NCI-H2171 treated with DMSO at 0.1 percent for 48 hours (cell line): ENCODE results near the gene RNF182.
A peak's percentile ranks its signal among the peaks of the same experiment; 100 is the strongest.
"Not testable (repeated sequence)": the region's sequence is repeated elsewhere in the genome, so short reads cannot be mapped to it uniquely, and the experiment has no call there.

Experiments used
- DNase-seq: peaks from one replicate; lab custom pipeline; 2025; lab: John Stamatoyannopoulos, UW

RNF182 gene

GRCh38 chr6:13924949-13925881, at the start of gene RNF182:
RNF182 (plus strand) TSS chr6:13924952; CDS start chr6:13977120, 52,168 bp downstream.
- DNase-seq = peak; percentile 48

DNA sequence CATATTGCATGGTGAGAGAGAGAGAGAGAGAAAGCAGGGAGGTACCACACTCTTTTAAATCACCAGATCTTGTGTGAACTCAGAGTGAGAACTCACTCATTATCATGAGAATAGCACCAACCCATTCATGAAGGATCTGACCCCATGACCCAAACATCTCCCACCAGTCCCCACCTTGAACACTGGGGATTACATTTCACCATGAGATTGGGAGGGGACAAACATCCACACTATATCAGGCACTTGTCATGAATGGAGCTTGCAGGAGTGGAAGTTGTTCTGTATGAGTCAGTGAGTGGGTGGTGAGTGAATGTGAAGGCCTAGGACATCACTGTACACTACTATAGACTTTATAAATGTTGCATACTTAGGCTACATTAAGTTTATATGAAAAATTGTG, 47.7 kb upstream of the RNF182 start:
- no peak for DNase-seq

DNA sequence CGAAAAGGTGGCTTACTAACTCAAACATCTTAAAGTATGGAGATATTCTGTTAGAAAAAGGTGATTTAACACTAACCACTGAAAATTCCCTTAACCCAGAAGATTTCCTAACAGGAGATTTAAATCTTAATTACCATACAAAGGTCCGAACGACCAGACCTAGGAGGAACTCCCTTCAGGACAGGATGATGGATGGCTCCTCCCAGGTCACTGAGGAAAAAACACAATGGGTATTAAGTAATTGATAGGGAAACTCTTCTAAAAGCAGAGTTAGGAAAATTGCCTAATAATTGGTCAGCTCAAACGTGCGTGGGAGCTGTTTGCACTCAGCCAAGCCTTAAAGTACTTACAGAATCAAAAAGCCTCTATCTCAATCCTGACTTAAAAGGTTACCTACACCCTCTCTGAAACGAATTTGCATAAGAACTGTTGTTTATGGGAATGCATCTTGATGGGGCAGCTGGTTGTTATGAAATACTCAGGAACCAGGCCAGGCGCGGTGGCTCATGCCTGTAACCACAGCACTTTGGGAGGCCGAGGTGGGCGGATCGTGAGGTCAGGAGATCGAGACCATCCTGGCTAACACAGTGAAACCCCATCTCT, 44.6 kb upstream of the RNF182 start:
- DNase-seq = not testable (repeated sequence)

DNA sequence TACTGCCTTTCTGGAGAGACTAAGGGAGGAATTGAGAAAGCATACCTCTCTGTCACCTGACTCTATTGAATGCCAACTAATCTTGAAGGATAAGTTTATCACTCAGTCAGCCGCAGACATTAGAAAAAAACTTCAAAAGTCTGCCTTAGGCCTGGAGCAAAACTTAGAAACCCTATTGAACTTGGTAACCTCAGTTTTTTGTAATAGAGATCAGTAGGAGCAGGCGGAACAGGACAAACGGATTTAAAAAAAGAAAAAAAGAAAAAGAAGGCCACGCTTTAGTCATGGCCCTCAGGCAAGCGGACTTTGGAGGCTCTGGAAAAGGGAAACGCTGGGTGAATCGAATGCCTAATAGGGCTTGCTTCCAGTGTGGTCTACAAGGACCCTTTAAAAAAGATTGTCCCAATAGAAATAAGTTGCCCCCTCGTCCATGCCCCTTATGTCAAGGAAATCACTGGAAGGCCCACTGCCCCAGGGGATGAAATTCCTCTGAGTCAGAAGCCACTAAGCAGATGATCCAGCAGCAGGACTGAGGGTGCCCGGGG, 43.1 kb upstream of the RNF182 start:
- no peak for DNase-seq

DNA sequence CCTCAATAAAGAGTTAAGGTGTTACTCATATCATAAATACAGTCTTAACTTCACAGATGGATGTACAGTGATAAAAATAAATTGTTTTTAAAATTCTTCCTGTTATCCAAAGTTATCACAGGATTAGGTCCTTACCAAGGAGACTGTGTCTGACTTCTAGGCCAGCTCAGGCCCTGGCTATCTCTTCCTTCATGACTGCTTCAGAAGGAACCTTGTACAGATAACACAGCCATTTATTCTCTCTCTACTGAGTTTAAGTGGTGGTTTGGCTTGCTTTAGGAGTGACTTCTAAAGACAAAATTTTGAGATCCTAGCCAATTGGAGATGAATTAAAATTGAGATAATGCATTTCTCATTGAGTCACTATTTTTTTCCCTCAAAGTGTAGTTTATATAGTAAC, 40.8 kb upstream of the RNF182 start:
- DNase-seq = no peak

GRCh38 chr6:13884397-13884796, 40.4 kb upstream of the RNF182 start:
- DNase-seq = no peak

DNA sequence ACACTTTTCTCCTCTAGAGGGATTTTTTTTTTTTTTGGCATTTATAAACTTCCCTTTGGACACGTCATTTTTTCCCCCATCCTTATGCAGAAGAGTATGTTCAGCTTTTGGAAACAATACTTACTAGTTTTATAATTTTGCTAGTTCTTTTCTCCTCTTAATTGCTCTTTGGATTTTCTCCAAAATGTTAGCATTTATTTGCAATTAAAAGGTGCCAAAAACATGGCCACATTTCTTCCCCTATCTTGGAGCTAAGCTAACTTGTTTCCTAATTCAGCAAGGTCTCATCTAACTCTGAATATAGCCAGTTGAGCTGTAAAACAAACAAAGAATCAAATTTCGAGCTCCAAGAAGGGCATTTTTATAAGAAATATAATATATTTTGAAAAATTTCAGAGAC, 39.2 kb upstream of the RNF182 start:
- DNase-seq = no peak

GRCh38 chr6:13886949-13887348, 37.8 kb upstream of the RNF182 start:
- no peak for DNase-seq

- no peak for DNase-seq
These were observed 32.6 kb upstream of the RNF182 start for GRCh38 chr6:13892017-13892645.

GRCh38 chr6:13902922-13903321, 21.8 kb upstream of the RNF182 start:
- no peak for DNase-seq

DNA sequence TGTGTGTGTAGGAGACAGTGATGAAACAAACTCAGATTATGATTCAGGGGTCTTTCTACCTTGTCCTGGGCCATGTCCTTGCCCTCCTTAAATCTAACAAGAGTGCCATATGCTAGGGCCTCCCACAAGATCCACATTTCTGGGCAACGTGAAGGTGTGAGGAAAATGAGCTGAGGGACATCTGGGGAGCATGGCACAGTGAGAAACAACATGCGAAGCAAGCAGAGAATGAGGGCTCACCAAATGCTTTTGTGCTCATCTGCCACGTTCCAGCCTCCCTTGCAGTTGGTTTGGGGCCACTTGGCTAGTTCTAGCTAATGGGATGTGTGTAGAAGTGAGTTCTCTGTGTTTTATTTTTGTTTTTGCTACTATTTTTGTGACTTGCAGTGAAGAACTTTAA, 21.4 kb upstream of the RNF182 start:
- DNase-seq = no peak

DNA sequence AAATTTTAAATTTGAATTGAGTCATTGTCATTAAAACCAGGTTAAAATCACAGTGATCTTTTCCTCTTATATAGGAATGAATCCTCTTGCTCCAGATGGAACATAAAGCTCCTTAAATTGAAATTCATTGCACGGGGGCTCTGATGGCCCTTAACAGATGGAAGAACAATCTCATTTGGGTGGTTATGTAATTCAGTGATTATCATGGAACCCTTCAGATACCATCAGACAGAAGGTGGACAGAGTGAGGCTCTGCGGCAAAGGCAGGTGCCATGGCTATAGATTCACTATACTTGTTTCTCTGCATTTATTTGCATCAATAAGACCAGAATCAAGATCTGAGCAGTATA, 17.8 kb upstream of the RNF182 start:
- DNase-seq = no peak

DNA sequence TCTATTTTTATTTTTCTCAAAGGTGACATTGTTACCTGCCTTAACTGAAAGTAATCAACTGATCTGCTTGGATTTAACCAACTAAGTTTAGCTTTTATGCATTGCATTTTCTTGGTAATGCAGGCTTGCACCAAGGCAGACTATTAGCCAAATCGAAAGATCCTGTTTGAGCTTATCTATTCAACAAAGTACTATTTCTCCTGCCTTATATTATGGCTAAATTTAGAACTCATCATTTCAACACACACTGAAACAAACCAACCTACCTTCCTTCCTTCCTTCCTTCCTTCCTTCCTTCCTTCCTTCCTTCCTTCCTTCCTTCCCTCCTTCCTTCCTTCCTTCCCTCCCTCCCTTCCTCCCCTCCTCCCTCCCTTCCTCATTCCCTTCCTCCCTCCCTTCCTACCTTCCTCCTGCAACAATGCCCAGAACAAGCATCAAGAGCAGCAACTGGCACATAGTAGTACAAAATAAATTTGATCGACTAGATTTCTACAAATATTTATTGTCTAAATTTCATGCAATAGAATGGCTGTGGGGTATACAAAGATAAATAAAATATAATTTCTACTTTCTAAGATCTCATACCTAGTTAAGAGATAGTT, 17.0 kb upstream of the RNF182 start:
- no peak for DNase-seq

- DNase-seq = peak; percentile 77
These were observed 15.8 kb upstream of the RNF182 start for GRCh38 chr6:13908955-13909381.

DNA sequence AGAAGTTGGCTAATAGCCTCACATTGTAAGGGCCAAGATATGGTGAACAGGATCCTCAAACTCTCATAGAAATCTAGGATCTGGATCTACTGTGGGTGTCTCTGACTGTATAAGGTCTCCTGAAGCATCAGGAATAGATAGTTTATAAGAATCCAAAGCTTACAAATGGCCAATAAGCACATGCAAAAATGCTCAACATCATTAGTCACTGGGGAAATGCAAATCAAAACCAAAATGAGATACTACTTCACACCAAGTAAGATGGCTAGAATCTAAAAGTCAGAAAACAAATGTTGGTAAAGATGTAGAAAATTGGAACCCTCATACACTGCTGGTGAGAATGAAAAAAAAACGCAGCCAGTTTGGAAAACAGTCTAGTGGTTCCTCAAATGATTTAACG, 14.3 kb upstream of the RNF182 start:
- no peak for DNase-seq

GRCh38 chr6:13911337-13911736, 13.4 kb upstream of the RNF182 start:
- DNase-seq = no peak

- DNase-seq = no peak
These were observed 11.3 kb upstream of the RNF182 start for GRCh38 chr6:13913226-13914001.

- DNase-seq = no peak
These were observed 10.4 kb upstream of the RNF182 start for GRCh38 chr6:13914351-13914750.

DNA sequence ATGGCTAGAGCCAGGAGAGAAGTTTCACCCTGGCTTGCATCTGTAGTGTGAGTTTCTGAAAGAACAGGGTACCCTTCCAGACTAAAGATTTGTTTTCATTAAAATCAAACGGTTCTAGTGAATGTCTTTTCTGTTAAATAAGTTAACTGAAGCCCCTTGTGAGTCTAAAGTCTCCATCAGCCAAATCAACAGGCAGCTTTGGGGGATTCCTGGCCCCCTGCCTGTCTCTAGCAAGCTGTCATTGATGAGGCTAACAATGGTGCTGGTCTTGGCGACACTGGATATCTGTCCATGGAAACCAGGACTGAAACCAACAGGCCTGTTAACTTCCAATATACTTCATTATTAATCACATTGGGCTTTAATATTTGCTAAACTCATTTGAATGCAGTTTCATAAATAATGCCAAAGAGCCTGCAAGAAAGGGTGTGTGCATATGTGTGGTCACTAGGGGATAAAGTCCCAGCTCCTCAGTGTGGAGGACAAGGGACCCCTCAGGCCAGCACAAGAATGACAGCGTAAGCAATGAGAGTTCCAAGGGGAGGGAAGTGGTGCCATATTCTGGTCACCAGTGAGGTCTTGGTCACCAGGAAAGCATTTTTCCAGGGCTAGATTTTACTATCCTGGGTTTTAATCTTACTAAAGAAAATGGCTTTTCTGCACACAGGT, 9.1 kb upstream of the RNF182 start:
- no peak for DNase-seq

DNA sequence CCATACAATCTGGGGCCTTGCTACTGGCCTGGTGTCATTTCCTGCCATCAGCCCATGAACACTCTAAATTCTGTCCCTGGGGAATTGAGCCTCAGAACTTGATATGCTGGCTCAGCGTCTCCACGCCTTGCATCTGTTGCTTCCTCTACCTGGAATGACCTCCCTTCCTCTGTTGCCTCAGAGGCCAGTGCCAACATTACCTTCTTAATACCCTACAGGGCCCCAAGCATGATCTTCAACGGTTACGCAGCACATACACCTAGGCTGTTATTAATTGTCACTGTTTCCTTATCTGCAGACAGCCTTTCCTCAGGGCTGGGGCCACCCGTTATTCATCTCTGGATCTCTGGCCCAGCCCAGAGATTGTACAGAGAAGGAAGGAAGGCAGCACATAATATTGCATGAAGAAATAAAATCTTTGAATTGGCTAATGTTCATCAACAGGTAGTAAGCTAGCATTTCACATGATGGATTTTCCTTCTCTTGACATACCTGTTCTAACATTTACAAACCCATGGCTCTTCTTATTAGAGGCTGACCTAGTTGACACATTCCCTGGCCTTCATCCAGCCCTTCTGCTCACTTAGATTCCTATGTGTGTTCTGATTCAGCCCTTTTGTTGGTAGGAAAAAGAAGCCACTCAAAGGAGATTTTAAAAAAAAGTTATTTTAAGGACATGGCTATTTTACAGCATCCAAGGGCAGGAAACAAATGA, 8.4 kb upstream of the RNF182 start:
- peak; percentile 76 for DNase-seq
